COLO668 (cell line): ENCODE measurements around the gene AIG1.
"Not testable (repeated sequence)": the region's sequence is repeated elsewhere in the genome, so short reads cannot be mapped to it uniquely, and the experiment has no call there.

Experiments
- DNase-seq: peaks from one replicate; lab custom pipeline; 2025; ENCODE audit not compliant: unreplicated experiment; lab: John Stamatoyannopoulos, UW

AIG1 gene

DNA sequence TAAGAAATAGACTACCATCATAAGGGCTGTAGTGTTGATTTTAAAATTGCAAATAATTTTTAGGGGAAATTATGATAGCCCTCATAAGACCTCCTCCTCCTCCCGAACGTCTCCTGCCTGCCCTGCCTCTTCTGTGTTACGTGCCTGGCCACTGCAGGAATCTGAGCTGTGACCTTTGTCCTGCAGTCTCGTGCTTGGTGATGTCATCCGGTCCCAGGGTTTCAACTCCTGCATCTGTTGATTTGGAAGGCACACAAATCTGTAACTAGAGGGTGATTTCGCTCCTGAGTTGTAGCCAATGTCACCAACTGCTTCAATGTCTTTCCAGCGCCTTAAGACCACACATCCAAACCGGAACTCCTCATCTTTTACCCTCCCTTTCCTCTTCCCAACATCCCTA lies 163.2 kb downstream of the AIG1 start:
- peak; percentile 6 for DNase-seq

DNA sequence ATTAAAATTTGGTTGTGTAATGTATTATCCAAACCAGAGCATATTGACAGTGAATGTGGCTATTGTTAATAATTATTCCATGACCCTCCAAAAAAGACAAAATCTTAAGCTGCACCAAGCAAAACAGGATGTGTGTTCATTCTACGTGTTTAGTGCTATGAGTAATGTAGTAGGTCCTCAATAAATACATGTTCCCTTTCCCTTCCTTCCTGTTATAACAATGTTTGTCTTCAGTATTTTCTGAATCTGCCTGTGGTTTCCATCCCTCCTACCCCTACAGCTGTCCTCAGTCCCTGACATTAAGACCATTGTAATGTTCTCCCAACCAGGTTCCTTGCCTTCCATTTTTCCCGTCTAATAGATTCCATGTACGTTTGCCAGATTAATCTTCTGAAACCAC lies 163.8 kb downstream of the AIG1 start:
- DNase-seq, result no peak

DNA sequence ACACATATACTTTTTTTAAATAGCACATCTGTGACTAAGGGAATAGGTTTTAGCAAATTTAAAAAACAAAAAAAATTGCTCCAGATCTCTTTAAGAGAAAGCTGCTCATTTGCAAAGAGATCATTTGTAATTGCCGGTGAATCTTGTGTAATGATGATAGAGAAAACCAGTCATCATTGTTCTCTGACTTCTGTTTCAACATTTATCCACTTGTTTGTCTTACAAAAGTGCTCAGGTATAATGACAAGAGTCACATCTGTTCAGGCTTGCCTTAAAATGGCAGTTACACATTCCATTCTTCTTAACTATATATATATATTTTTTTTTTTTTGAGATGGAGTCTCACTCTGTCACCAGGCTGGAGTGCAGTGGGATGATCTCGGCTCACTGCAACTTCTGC lies 165.2 kb downstream of the AIG1 start:
- no peak for DNase-seq

DNA sequence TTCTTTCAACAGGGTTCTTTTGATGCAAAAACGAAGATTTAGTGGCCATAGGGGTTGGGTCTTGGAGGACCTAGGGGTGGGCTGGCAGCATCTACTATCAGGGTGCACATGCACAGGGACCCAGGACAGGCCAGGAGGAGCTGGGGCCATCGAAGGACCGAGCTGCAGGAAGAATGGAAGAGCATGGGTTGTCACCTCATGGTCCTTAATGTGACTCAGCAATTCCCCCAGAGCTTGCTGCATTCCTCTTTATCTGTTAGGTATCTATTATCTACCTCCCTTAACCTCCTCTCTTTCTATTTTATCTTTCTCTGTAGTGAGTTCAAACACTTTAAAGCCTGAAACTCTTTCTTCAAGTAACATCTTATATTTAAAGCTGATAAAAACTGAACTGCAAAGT lies 167.0 kb downstream of the AIG1 start:
- no peak for DNase-seq

DNA sequence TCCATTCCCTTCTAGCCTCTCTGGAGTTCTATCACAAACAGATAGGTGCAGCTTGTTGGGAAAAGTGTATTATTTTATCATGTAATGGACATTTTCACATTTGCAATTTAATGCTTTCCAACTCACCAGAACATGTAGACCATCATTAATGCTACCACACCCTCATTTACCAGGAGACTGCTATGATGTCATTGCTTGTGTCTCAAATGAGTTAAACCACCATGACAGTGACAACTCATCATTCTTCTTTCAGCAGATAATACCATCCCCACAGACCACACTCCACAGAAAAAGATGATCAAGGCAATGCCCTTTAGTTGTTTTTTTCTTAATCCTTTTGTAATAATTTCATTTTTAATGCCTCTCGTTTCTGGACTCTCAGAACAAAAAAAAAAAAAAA lies 168.7 kb downstream of the AIG1 start:
- no peak for DNase-seq

DNA sequence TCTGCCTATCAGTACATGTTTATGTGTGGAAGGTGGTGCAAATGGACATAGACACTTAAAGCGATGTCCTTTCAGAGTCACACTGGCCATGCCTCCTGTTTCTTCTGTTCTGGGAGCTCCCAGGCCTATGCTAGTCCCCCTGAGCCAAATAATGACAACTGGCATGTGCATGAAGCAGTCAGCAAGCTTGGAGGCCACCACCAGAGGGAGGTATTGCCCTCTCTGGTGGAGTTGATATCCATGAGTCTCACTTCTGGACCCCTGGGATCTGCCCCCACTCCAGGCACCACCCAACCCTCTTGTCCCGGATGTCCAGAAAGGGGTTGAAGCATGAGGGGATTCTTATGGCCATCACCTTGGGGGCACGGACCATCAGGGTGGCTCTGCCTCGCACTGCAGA lies 172.2 kb downstream of the AIG1 start:
- DNase-seq, result peak; percentile 18

DNA sequence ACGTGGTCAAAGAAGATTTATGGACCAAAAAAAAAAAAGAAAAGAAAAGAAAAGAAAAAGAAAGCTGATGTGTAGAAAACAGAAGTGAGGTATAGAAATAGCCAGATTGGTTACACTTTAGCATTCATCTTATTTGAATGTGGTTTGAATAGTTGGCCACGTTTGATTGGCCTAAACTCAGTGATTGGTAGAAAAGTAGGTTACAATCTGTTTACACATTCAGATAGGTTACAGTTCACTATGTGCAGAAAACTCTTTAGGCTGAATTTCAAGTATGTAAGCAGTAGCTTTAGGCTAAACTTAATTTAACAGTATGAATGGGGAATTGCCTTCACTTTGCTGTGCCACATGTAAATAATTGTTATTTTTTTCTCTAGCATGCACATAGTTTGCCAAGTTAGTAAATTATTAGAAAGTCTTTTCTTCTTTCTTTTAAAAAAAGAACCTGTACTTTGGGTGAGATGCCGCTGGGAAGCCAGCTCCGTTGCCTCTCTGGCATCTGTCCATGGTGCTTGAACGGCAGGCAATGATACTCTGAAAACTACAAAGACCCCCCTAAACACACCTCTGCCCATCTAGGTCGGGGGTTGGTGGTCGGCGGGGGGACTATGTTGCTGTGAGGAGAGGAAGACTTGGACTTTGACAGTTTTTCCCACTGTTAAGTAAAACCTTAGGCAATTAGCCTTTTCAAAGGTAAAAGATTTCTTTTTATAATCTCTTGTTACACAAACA lies 173.0 kb downstream of the AIG1 start:
- no peak for DNase-seq

DNA sequence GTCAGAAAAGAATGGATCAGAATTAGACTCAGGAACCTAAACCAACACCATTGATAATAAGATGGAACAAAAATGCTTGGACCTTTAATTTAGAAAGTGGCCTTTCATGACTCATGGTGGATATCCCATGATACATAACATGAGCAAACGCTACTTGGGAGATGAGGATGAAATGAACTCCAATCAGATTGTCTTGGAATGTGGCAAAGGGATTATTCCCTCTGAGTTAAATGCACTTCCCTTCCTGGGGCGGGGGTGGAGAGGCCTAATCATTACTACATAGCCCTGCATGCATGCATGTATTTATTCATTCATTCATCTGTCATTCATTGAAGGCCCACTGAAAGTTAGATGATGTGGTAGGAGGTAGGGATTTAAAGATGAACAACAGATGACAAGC lies 174.0 kb downstream of the AIG1 start:
- DNase-seq, result no peak

DNA sequence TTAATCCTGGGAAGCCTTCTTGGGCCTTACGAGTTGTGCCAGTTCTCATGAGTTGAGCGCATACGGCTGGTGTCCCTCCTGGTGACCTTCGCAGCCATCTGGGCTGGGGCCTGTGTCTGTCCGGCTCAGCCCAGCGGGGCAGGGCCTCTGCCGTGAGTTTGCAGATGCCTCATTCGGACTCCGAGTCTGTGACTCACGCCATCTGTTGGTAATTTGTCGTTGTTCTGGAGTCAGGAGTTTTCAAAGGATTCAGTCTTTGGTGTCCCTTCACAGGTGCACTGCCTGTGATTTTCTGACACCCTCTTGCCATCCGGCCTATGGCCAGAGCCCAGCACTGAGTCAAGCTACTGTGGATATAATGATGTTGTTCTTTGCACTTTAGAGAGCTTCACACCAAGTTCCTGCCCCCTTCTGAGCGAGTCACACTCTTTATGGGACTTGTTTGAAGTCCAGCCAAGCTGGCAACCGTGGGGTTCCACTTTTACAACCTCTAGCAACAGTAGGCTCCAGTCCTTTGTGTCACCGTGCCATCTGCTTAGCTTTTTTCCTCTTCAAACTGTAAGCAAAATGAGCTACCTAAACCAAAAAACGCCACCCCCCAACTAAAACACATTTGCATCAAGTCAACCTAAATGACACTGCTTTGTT lies 175.6 kb downstream of the AIG1 start:
- DNase-seq, result no peak

DNA sequence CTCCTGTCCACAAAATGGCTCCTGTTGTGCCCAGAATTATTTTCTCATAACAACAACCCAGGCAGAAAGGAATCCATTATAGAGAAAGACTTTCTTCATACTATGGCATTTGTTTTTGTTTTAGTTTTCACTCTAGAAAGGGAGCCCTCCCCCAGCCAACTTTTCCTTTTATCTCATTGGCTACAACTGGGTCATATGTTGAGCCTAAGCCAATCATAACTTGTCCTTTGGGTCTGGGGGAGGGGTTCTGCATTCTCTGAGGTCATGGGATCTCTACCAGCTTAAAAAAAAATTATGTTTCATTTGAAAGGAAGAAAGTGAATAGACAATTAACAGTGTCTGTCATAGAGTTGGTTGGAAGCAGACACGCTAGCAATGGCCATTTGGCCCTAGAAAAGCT lies 177.6 kb downstream of the AIG1 start:
- DNase-seq, result no peak

DNA sequence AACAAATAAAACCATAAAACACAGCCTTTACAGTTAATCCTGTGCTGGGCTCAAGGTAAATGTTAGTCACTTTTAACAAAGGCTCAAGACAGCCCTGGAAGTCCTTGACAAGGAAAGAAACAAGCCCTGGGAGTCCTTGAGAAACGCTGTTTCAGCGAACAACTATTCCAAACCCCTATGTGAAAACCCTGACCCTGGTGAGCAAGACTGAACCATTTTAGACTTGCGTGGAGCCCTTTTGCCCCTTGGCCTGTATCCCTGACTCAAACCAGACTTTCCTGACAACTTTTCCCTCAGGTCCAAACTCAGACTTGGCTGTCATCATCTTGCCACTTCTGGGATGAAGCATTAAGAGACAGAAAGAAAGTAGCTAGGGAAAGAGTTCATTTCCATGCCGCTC lies 180.4 kb downstream of the AIG1 start:
- DNase-seq, result no peak

DNA sequence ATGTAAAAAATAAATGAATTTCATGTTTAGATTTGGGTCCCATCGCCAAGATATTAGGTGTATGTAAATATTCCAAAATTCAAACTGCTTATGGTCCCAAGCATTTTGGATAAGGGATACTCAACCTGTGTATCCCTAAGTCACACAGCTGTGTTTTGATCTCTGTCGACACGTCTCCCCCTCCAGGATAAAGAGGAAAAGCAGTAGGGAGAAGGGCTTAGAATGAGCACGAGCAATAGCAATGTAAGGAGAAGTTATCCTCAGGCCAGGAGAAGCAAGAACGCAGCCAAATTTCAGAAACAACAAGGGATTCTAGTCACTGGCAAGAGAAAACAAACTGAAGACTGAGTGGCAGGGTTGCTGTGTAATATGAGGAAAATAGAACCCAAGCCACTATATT lies 181.2 kb downstream of the AIG1 start:
- no peak for DNase-seq

DNA sequence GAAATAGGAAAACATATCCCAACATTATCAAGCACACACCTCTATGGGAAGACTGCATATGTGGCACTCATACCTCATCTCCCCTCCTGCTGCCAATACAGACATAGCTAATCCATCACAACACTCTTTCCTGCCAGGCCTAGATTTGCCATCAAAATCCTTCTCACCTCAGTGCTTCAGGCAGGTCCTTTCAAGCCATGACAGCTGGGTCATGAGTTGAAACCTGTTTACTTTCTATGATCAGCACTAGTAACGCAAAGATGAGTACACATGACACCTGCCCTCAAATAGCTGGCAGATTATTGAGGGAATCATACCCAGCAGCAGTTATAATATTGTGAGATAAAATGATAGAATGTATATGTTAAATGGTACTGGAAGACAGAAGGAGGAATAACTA lies 183.1 kb downstream of the AIG1 start:
- DNase-seq, result no peak

DNA sequence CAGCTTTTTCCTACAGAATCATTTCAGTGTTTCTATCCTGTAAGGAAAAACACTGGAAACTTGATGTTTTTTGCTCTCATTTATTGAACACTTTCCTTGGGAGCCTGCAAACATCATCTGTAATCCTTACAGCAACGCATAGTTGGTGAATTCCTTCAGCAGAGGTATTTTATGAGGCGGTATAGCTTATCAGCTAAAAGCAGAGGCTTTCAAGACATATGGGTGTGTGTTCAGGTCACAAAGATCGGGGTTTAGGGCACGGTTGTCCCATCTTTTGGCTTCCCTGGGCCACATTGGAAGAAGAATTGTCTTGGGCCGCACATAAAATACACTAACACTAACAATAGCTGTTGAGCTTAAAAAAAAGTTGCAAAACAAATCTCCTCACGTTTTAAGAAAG lies 185.0 kb downstream of the AIG1 start:
- DNase-seq, result no peak

DNA sequence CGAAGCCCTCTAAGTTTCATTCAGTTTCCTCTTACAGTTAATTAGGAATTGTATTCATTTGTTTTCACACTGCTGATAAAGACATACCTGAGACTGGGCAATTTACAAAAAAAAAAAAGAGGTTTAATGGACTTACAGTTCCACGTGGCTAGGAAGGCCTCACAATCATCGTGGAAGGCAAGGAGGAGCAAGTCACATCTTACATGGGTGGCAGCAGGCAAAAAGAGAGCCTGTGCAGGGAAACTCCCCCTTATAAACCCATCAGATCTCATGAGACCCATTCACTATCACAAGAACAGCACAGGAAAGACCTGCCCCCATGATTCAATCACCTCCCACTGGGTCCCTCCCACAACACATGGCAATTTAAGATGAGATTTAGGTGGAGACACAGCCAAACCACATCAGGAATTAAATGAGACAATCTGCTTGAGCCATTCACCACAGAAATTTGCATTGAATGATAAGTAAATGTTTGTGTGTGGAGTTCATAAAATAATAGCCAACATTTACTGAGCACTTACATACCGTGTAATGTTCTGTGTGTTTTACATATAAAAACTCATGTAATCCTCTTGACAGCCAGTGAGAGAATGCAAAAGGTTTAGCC lies 185.6 kb downstream of the AIG1 start:
- not testable (repeated sequence) for DNase-seq

DNA sequence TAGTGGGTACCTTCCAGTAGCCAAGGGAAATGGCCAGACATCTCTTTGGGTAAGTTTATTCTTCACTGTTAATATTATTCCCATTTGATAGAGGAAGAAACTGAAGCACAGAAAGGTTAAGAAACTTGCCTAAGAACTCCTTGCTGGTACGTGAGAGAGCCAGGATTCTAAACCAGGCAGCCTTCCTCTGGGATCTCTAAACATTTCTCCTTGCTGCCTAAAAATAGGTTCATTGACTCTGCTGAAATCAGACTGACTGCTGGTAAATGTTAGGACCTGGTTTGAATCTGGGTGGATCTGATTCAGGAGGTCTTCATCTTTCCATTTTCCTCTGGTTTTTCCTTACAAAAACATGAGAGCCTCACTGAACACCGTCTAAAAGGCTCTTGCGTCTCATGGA lies 186.9 kb downstream of the AIG1 start:
- DNase-seq, result no peak

DNA sequence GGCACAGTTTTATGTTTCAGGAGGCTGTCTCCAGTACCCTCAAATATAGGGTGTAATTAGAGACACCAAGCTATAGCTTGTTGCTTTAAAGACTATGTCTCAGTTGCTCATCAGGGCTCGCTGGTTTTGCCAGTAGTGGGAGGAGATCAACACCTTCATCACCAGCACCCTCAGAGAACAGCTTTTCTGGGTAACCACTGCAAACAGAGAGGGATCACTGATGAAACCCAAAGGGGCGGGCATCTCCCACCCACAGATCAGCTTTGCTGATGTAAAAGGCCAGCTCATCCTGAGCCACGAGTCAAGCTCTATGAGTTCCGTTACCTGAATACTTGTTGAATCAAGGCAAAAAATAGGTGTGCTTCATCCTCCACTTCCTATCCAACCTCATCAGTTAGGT lies 187.7 kb downstream of the AIG1 start:
- DNase-seq, result no peak

DNA sequence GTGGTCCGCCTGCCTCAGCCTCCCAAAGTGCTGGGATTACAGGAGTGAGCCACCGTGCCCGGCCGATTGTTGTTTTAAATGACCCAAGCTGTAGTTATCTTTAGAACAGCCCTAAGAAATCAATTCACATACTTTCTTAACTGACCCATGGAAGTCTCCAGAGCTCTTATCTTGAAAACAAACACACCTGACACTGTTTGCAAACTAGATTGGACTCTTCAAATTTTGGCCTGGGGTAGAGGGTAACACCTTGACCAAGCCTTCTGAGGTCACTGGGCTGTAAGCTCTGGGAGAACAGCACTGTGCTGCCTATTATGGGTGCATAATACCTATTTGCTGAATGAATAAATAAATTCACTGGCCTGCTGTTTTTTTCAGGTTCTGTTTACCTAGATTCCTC lies 190.6 kb downstream of the AIG1 start:
- no peak for DNase-seq

DNA sequence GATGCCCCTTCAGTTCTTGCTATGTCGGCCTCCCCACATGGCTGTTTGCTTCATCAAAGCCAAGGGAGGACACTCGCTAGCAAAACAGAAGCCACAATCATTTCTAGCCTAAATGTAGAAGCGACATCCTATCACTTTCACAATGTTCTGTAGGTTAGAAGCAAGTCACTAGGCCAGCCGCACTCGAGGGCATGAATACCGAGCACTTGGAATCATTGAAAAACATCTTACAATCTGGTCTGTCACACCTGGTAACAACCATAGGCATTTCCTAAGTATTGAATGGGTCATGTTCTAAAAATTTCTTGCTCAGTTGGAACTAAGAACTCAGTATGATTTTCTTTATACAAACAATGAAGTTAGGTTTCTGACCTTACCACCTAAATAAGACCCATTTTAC lies 192.3 kb downstream of the AIG1 start:
- DNase-seq, result no peak

DNA sequence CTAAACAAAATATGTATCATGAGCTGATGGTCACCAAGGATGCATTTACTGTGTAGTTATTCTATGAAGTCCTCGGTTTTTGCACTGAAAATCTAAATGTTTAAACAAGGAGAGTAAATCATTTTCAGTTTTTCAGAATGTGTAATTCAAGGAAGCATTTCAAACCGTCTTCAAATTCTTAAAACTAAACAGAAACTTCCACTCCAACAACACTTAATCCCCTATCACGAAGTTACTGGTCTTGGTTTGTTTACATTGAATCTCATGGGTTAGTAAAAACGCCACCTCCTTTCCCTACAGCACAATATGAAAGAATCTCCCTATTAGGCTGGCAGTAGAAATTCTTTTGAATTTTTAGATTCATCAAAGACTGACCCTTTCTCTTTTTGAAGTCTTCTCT lies 192.9 kb downstream of the AIG1 start:
- DNase-seq, result no peak

DNA sequence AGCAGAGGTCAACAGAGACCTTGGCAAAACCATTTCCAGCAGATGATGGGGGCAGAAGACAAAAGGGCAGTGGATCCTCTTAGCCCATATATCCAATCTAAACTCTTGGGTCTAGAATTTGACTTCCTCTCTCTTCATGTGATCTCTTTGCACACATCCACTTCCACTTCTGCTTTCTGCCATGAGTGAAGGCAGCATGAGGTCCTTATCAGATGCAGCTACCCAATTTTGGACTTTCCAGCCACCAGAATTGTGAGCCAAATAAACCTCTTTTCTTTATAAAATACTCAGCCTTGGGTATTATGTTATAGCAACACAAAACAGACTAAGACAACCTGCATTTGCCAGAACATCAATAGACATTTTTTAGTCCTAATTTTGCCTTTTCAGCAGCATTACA lies 198.3 kb downstream of the AIG1 start:
- DNase-seq, result no peak

DNA sequence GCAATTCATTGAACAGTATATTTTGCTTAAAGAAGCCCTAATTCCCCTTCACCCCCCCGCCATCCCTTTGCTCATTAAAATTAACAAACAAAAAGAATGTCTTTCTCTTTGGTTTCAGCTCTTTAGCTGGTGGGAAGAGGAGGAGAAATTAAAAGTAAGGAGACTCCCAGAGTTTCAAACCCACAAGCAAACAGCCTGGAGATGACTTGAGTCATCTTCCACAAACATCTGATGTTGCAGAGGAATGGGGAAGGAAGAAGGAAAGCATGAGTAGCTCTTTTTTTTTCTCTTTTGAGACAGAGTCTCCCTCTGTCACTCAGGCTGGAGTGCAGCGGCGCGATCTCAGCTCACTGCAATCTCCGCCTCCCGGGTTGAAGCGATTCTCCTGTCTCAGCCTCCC lies 200.2 kb downstream of the AIG1 start:
- DNase-seq, result no peak
